HG03354 (cell line): Measurements from ENCODE around the gene ZNF236.

ENCODE experiments used
- ATAC-seq: cut with Tn5 transposase; IDR thresholded peaks from one replicate; pipeline ENCODE4 v1.9.1; 2021; ENCODE audit warnings: mild to moderate bottlenecking; ENCODE audit not compliant: unreplicated experiment, poor library complexity, severe bottlenecking

The ZNF236 gene

DNA sequence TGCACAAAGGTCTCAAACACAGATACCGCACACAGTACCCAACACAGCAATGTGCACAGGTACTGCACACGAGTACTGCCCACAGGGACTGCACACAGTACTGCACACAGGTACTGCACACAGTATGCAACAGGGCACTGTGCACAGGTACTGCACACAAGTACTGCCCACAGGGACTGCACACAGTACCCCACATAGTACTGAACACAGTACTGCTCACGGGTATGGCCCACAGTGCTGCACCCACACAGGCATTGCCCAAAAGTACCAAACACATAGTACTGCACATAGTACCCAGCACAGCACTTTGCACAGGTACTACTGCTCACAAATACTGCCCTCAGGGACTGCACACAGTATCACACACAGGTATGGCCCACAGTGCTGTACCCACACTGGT, 73.1 kb downstream of the ZNF236 start:
- ATAC-seq, result no peak

DNA sequence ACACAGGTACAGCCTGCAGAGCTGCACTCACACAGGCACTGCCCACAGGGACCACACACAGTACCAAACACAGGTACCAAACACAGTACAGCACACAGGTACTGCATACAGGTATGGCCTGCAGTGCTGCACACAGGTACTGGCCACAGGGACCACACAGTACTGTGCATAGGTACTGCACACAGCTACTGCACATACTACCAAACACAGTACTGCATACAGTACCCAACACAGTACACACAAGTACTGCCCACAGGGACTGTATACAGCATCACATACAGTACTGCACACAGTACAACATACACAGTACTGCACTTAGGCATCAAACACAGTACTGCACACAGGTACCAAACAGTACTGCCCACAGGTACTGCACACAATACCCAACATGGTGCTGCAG, 74.3 kb downstream of the ZNF236 start:
- no peak for ATAC-seq

DNA sequence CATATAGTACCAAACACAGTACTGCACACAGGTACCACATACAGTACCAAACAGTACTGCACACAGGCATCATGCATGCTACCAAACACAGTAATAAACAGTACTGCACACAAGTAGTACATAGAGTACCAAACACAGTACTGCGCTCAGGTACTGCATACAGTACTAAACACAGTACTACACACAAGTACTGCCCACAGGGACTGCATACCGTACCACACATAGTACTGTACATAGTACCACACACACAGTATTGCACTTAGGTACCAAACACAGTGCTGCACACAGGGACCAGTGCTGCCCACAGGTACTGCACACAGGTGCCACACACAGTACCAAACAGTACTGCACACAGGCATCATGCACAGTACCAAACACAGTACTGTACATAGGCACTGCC, 74.9 kb downstream of the ZNF236 start:
- ATAC-seq, result no peak

GRCh38 chr18:76903386-76903785, 81.0 kb downstream of the ZNF236 start:
- no peak for ATAC-seq

- ATAC-seq, result no peak
These were observed 83.5 kb downstream of the ZNF236 start for GRCh38 chr18:76905821-76906220.

- no peak for ATAC-seq
These were observed 85.9 kb downstream of the ZNF236 start for GRCh38 chr18:76908277-76908676.

DNA sequence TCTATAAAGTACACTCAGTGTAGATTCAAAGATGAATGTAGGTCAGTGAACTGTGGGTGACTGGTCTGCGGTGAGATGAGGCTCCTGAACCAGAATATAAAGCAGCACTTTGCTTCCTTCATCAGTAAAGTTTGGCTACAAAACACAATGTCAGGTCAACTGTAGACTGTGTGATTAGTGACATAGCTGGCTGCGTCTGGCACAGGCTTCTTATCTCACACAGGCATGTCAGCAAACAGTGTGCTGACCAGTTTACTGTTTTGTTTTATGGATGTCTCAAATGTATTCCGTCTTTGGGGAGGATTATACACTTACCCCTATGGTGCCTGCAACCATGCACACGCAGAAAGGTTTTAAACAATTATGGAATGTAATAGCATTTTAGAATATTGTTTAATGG, 87.1 kb downstream of the ZNF236 start:
- ATAC-seq, result no peak

DNA sequence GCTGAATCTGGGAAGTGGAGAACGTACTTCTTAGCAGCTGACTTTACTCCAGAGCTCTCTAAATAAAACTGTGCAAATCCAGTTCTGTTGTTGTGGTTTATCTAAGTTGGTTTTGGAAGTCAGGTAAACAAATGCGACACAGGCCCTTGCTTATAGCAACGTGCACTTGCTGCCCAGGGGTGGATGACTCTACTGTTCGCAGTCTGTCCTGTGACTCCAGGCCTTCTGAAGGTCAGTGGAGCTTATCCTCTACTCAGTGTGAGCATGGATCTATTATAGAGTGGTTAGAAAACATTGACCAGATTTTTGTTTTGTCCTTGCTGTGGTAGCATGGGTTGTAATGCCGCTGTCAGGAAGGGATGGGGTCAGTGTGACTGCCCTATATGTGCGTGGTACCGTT, 89.1 kb downstream of the ZNF236 start:
- ATAC-seq, result no peak

DNA sequence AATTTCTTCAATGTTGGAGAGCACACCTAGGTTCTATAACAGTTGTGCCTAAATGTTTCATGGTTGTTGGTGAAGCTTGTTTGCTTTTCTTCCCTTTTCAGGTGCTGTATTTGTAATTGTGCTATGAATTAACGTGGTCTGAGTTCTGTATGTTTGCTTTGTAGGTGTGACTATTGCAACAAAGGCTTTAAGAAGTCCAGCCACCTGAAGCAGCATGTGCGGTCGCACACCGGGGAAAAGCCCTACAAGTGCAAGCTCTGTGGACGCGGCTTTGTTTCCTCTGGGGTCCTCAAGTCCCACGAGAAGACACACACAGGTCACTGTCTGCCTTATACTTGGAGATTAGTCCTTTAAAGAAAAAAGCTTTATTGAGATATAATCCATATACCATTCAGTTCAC, 91.2 kb downstream of the ZNF236 start:
- ATAC-seq, result no peak

DNA sequence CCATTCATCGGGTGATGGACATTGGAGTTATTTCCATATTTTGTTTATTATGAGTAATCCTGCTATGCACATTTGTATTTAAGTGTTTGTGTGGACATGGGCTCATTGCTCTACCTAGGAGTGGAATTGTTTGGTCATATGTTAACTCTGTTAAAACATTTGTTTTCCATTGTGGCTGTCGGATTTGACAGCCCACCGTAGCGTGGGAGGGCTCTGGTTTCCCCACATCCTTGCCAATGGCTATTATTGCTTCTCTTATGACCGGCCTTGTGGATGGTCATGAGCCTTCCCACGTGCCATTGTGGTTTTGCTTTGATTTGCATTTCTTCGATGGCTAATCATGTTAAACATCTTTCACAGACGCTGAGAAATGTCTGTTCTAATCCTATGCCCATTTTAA, 92.0 kb downstream of the ZNF236 start:
- ATAC-seq, result peak; percentile 57

- ATAC-seq, result no peak
These were observed 92.4 kb downstream of the ZNF236 start for GRCh38 chr18:76914796-76915195.

DNA sequence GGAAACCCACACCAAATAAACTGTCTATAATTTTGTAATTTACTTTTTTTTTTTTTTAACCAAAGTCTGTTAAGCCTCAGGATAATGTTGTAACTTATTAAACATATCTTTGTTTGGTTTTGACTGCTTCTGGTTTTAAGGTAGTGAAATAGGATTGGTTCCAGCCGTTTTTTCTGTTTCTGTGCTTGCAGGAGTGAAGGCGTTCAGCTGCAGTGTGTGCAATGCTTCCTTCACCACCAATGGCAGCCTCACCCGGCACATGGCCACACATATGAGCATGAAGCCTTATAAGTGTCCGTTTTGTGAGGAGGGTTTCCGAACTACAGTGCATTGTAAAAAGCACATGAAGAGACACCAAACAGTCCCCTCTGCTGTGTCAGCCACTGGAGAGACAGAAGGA, 93.1 kb downstream of the ZNF236 start:
- no peak for ATAC-seq

- no peak for ATAC-seq
These were observed 98.6 kb downstream of the ZNF236 start for GRCh38 chr18:76920974-76921373.

GRCh38 chr18:76922107-76922506, 99.8 kb downstream of the ZNF236 start:
- peak; percentile 99 for ATAC-seq

DNA sequence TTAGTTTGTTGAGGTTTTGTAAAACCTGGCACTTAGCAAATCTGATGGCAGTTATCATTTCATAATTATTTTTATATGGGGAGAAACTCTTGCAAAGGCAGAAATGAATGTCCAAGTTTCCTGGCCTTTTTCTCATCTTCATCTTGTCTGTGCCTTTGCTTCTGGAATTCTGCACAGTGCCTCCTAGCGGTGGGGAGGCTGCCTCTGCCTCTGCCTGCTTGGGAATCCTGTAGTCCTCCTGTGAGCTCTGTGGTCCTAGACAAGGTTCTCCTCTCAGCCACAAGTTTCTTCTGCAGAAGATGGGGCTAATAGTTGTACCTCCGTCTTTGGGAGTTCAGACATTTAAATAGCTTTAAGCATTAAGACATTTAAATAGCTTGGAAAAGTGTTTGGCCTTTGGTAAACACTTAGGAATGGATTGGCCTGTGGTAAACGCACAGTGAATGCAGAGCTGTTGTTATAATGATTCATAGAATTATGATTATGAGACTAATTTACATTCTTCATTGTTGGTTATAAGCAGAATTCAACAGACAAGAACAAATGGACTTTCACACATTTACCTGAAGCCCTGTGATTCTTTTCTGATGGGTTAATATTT, 101.2 kb downstream of the ZNF236 start:
- ATAC-seq, result no peak

DNA sequence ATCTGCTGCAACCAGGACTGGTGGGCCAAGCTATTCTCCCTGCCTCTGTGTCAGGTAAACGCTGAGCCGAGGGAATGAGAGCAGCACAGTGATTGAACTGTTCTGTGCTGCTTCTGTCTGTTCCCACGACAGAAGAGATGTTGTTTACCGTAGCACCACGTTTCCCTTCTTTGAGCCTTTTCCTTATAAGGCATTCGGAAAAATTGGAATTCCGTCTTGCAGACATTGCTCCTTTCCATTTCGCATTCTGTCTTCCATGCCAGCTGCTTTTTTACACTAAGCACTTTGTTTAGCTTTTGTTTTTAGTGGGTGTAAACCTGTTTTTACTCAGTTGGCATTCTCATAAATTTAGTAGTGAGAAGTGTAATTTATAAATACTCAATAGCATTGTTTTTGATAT, 103.1 kb downstream of the ZNF236 start:
- no peak for ATAC-seq

GRCh38 chr18:76927223-76927725, 104.9 kb downstream of the ZNF236 start:
- ATAC-seq, result no peak

- ATAC-seq, result no peak
These were observed 106.0 kb downstream of the ZNF236 start for GRCh38 chr18:76928179-76928868.

GRCh38 chr18:76931171-76931570, 108.8 kb downstream of the ZNF236 start:
- ATAC-seq, result no peak

- no peak for ATAC-seq
These were observed 109.9 kb downstream of the ZNF236 start for GRCh38 chr18:76932026-76932819.
